Activated naive CD8-positive, alpha-beta T cell treated with anti-CD3 and anti-CD28 coated beads for 36 hours (primary cell): Measurements from ENCODE around the gene TMEM174. TPM values are rescaled to one million over a fixed set of nuclear protein-coding genes. Genes with fewer than 3 reads are reported as not detected.
A peak's percentile ranks its signal among the peaks of the same experiment; 100 is the strongest.

Source experiments
- DNase-seq: peaks from one replicate; pipeline ENCODE4 v3.0.0; 2021
- H3K27ac Mint-ChIP-seq: one replicate; pipeline ENCODE4 v1.8.0; 2022; ENCODE audit warnings: mild to moderate bottlenecking, moderate library complexity, mixed read lengths
- H3K27me3 Mint-ChIP-seq: one replicate; pipeline ENCODE4 v1.8.0; 2022; ENCODE audit warnings: mild to moderate bottlenecking, mixed read lengths
- H3K36me3 Mint-ChIP-seq: one replicate; pipeline ENCODE4 v1.8.0; 2021; ENCODE audit warnings: mild to moderate bottlenecking, mixed read lengths
- H3K4me1 Mint-ChIP-seq: one replicate; pipeline ENCODE4 v1.8.0; 2021; ENCODE audit warnings: mixed read lengths
- H3K4me3 Mint-ChIP-seq: one replicate; pipeline ENCODE4 v1.8.0; 2022; ENCODE audit warnings: mild to moderate bottlenecking, moderate library complexity, mixed read lengths
- H3K9me3 Mint-ChIP-seq: one replicate; pipeline ENCODE4 v1.8.0; 2022; ENCODE audit warnings: mixed read lengths
- total RNA-seq, 2 experiments: library from RNA; stranded (reverse); gene quantifications; one replicate each; pipeline ENCODE4 v1.2.3, GENCODE V29; 2021

The TMEM174 gene
- total RNA-seq, 2 experiments from 2014 or later: not detected

GRCh38 chr5:73143716-73144115 lies 29.3 kb upstream of the TMEM174 start:
- no peaks in the 10 kb centered on the region for H3K4me1 Mint-ChIP-seq
- H3K9me3 Mint-ChIP-seq: no peaks in the 10 kb centered on the region

GRCh38 chr5:73149540-73149939 lies 23.5 kb upstream of the TMEM174 start:
- Mint-ChIP-seq H3K4me3 (no peak overlapping the region), H3K9me3 (no peaks in the 10 kb centered on the region), H3K36me3 (no peaks in the 10 kb centered on the region), H3K27me3 (peaks cover 89% of the 10 kb centered on the region), H3K27ac (no peak overlapping the region), H3K4me1 (no peaks in the 10 kb centered on the region)
- DNase-seq: no peak

More at GRCh38 chr5:73143716-73144115, 29.3 kb upstream of the TMEM174 start:
- H3K27ac Mint-ChIP-seq: no peak overlapping the region
- H3K4me3 Mint-ChIP-seq: no peak overlapping the region
- H3K36me3 Mint-ChIP-seq: no peaks in the 10 kb centered on the region
- no peak for DNase-seq
- H3K27me3 Mint-ChIP-seq: peaks cover 79% of the 10 kb centered on the region

- H3K4me1 Mint-ChIP-seq: no peaks in the 10 kb centered on the region
Observed at GRCh38 chr5:73150876-73151275, 22.1 kb upstream of the TMEM174 start.

GRCh38 chr5:73151766-73152410 lies 21.1 kb upstream of the TMEM174 start:
- Mint-ChIP-seq H3K9me3 (no peaks in the 10 kb centered on the region), H3K36me3 (no peaks in the 10 kb centered on the region), H3K27me3 (peaks cover 90% of the 10 kb centered on the region), H3K27ac (no peak overlapping the region), H3K4me3 (no peak overlapping the region), H3K4me1 (no peaks in the 10 kb centered on the region)
- DNase-seq: no peak

More at GRCh38 chr5:73150876-73151275, 22.1 kb upstream of the TMEM174 start:
- no peak overlapping the region for H3K4me3 Mint-ChIP-seq
- DNase-seq: no peak
- H3K27ac Mint-ChIP-seq: no peak overlapping the region
- no peaks in the 10 kb centered on the region for H3K36me3 Mint-ChIP-seq
- no peaks in the 10 kb centered on the region for H3K9me3 Mint-ChIP-seq
- peaks cover 90% of the 10 kb centered on the region for H3K27me3 Mint-ChIP-seq

- H3K36me3 Mint-ChIP-seq: no peaks in the 10 kb centered on the region
- H3K4me1 Mint-ChIP-seq: no peaks in the 10 kb centered on the region
- no peak overlapping the region for H3K4me3 Mint-ChIP-seq
- no peak for DNase-seq
- H3K9me3 Mint-ChIP-seq: no peaks in the 10 kb centered on the region
- no peak overlapping the region for H3K27ac Mint-ChIP-seq
- H3K27me3 Mint-ChIP-seq: peaks cover 90% of the 10 kb centered on the region
Observed at GRCh38 chr5:73152411-73153388, 20.3 kb upstream of the TMEM174 start.

GRCh38 chr5:73153513-73153912 lies 19.5 kb upstream of the TMEM174 start:
- Mint-ChIP-seq H3K4me1 (peaks cover 3% of the 10 kb centered on the region), H3K27ac (no peak overlapping the region), H3K4me3 (no peak overlapping the region), H3K27me3 (peaks cover 94% of the 10 kb centered on the region), H3K9me3 (no peaks in the 10 kb centered on the region), H3K36me3 (no peaks in the 10 kb centered on the region)
- DNase-seq: no peak

- DNase-seq: no peak
- no peaks in the 10 kb centered on the region for H3K9me3 Mint-ChIP-seq
- H3K4me1 Mint-ChIP-seq: peaks cover 9% of the 10 kb centered on the region
- peaks cover 94% of the 10 kb centered on the region for H3K27me3 Mint-ChIP-seq
- no peaks in the 10 kb centered on the region for H3K36me3 Mint-ChIP-seq
- H3K4me3 Mint-ChIP-seq: no peak overlapping the region
- no peak overlapping the region for H3K27ac Mint-ChIP-seq
Observed at GRCh38 chr5:73154208-73155006, 18.6 kb upstream of the TMEM174 start.

GRCh38 chr5:73155271-73156222 lies 17.4 kb upstream of the TMEM174 start:
- Mint-ChIP-seq H3K27me3 (peaks cover 98% of the 10 kb centered on the region), H3K9me3 (no peaks in the 10 kb centered on the region), H3K4me1 (peaks cover 19% of the 10 kb centered on the region), H3K36me3 (no peaks in the 10 kb centered on the region), H3K27ac (no peak overlapping the region), H3K4me3 (no peak overlapping the region)
- DNase-seq: no peak

- H3K36me3 Mint-ChIP-seq: no peaks in the 10 kb centered on the region
- H3K9me3 Mint-ChIP-seq: no peaks in the 10 kb centered on the region
- H3K4me3 Mint-ChIP-seq: no peak overlapping the region
- no peak overlapping the region for H3K27ac Mint-ChIP-seq
- DNase-seq: no peak
- peaks cover 98% of the 10 kb centered on the region for H3K27me3 Mint-ChIP-seq
- H3K4me1 Mint-ChIP-seq: peaks cover 24% of the 10 kb centered on the region
Observed at GRCh38 chr5:73157414-73158303, 15.3 kb upstream of the TMEM174 start.

GRCh38 chr5:73158313-73158712 lies 14.7 kb upstream of the TMEM174 start:
- H3K4me1 Mint-ChIP-seq: peaks cover 24% of the 10 kb centered on the region
- H3K27ac Mint-ChIP-seq: no peak overlapping the region
- peaks cover 98% of the 10 kb centered on the region for H3K27me3 Mint-ChIP-seq
- no peaks in the 10 kb centered on the region for H3K36me3 Mint-ChIP-seq
- no peak for DNase-seq
- H3K9me3 Mint-ChIP-seq: no peaks in the 10 kb centered on the region
- no peak overlapping the region for H3K4me3 Mint-ChIP-seq

GRCh38 chr5:73160239-73160671 lies 12.7 kb upstream of the TMEM174 start:
- H3K27me3 Mint-ChIP-seq: peaks cover 94% of the 10 kb centered on the region
- no peaks in the 10 kb centered on the region for H3K9me3 Mint-ChIP-seq
- peak overlapping the region; percentile 9 for H3K4me3 Mint-ChIP-seq
- no peaks in the 10 kb centered on the region for H3K36me3 Mint-ChIP-seq
- peak overlapping the region; percentile 57 for H3K27ac Mint-ChIP-seq
- peak; percentile 63 for DNase-seq
- peaks cover 24% of the 10 kb centered on the region for H3K4me1 Mint-ChIP-seq

- Mint-ChIP-seq H3K4me3 (no peak overlapping the region), H3K27ac (no peak overlapping the region), H3K4me1 (no peaks in the 10 kb centered on the region), H3K27me3 (peaks cover 94% of the 10 kb centered on the region), H3K9me3 (peaks cover 2% of the 10 kb centered on the region), H3K36me3 (no peaks in the 10 kb centered on the region)
- DNase-seq: peak; percentile 18
Observed at GRCh38 chr5:73170522-73170921, 2.5 kb upstream of the TMEM174 start.

- Mint-ChIP-seq H3K4me1 (no peaks in the 10 kb centered on the region), H3K4me3 (no peak overlapping the region), H3K27me3 (peaks cover 92% of the 10 kb centered on the region), H3K9me3 (peaks cover 2% of the 10 kb centered on the region), H3K27ac (no peak overlapping the region), H3K36me3 (no peaks in the 10 kb centered on the region)
- no peak for DNase-seq
Observed at GRCh38 chr5:73171495-73171894, 1.5 kb upstream of the TMEM174 start.
